GM18505 (cell line): ENCODE data around the gene DNAJB14.

ENCODE experiments used
- ATAC-seq: cut with Tn5 transposase; IDR thresholded peaks from one replicate; pipeline ENCODE4 v1.9.1; 2021; ENCODE audit not compliant: unreplicated experiment
- POLR2A ChIP-seq: IDR thresholded peaks from 4 replicates; pipeline ENCODE4 v1.6.1; 2011; ENCODE audit warnings: borderline replicate concordance; ENCODE audit not compliant: insufficient read depth, insufficient read length; ENCODE audit errors: extremely low read depth

DNAJB14 gene

GRCh38 chr4:99863804-99864203, 82.6 kb downstream of the DNAJB14 start:
- no peak for ATAC-seq
- no peak for TF ChIP-seq POLR2A

- ATAC-seq, result no peak
- TF ChIP-seq POLR2A, result no peak
Observed at GRCh38 chr4:99861120-99861905, 85.1 kb downstream of the DNAJB14 start.

- TF ChIP-seq POLR2A, result no peak
- ATAC-seq, result no peak
Observed at GRCh38 chr4:99860521-99860920, 85.9 kb downstream of the DNAJB14 start.

GRCh38 chr4:99859618-99860017, 86.8 kb downstream of the DNAJB14 start:
- no peak for TF ChIP-seq POLR2A
- ATAC-seq, result peak; percentile 62

- no peak for ATAC-seq
Observed at GRCh38 chr4:99857307-99857706, 89.1 kb downstream of the DNAJB14 start.

GRCh38 chr4:99856166-99856565, 90.3 kb downstream of the DNAJB14 start:
- no peak for ATAC-seq

More at GRCh38 chr4:99857307-99857706, 89.1 kb downstream of the DNAJB14 start:
- no peak for TF ChIP-seq POLR2A

GRCh38 chr4:99855678-99856077, 90.7 kb downstream of the DNAJB14 start:
- peak; percentile 44 for ATAC-seq
- no peak for TF ChIP-seq POLR2A

More at GRCh38 chr4:99856166-99856565, 90.3 kb downstream of the DNAJB14 start:
- no peak for TF ChIP-seq POLR2A

- no peak for TF ChIP-seq POLR2A
- no peak for ATAC-seq
Observed at GRCh38 chr4:99853999-99854398, 92.4 kb downstream of the DNAJB14 start.

GRCh38 chr4:99853190-99853589, 93.2 kb downstream of the DNAJB14 start:
- ATAC-seq, result no peak
- TF ChIP-seq POLR2A, result no peak

GRCh38 chr4:99852199-99852749, 94.1 kb downstream of the DNAJB14 start:
- no peak for TF ChIP-seq POLR2A
- ATAC-seq, result no peak

GRCh38 chr4:99848591-99849001, 97.8 kb downstream of the DNAJB14 start:
- ATAC-seq, result peak; percentile 44
- TF ChIP-seq POLR2A, result no peak

- ATAC-seq, result peak; percentile 66
- no peak for TF ChIP-seq POLR2A
Observed at GRCh38 chr4:99847362-99847976, 98.9 kb downstream of the DNAJB14 start.

GRCh38 chr4:99846891-99847290, 99.5 kb downstream of the DNAJB14 start:
- no peak for TF ChIP-seq POLR2A
- no peak for ATAC-seq
